ENCODE measurements around the gene JAML. TPM values are rescaled to one million over a fixed set of nuclear protein-coding genes. Genes with fewer than 3 reads are reported as not detected.

Gene JAML
- polyA plus RNA-seq, 1 donor (not counting 4 experiments of a cell fraction or from before 2014, with no cell fraction given): 0.01 TPM

GRCh38 chr11:118240999-118241763 is 16.4 kb upstream of the JAML start:
- dilution Hi-C loops (cut with MboI; ENCODE audit: extremely low pct_ligation_motif_present, low sequenced_read_pairs): no loop called here
- Histone ChIP-seq H3K9ac (ENCODE audit: control insufficient read depth, extremely low read depth, insufficient read depth, low read length) (peak overlapping the region; percentile 24), H3K79me2 (ENCODE audit: control insufficient read depth, insufficient read depth, low read length) (peaks cover 4% of the 10 kb centered on the region), H3K36me3 (ENCODE audit: control insufficient read depth in 2 of 2, extremely low read depth in 1 of 2, insufficient read depth in 2 of 2, low read length in 2 of 2) (peaks cover 1 to 2% of the 10 kb centered on the region in 2 experiments), H3K4me3 (ENCODE audit: control insufficient read depth in 2 of 3, extremely low read depth in 1 of 3, insufficient read depth in 2 of 3, low read depth in 1 of 3, low read length in 3 of 3) (no peak overlapping the region), H2AFZ (ENCODE audit: control insufficient read depth, low read length) (no peak overlapping the region), H3K27ac (ENCODE audit: control insufficient read depth, insufficient read depth, low read length) (peak overlapping the region; percentile 35), H3K9me3 (ENCODE audit: control insufficient read depth, low read depth, low read length) (no peaks in the 10 kb centered on the region), H3K4me2 (ENCODE audit: control insufficient read depth, extremely low read depth, insufficient read depth, low read depth, low read length) (peak overlapping the region; percentile 83), H3K27me3 (ENCODE audit: control insufficient read depth, extremely low read depth, insufficient read depth, low read length) (no peaks in the 10 kb centered on the region), H3K9me1 (ENCODE audit: control insufficient read depth, extremely low read depth, insufficient read depth, low read length) (no peaks in the 10 kb centered on the region), H4K20me1 (ENCODE audit: control insufficient read depth, extremely low read depth, insufficient read depth, low read length) (no peaks in the 10 kb centered on the region), H3K4me1 (ENCODE audit: control insufficient read depth, extremely low read depth, insufficient read depth, low read length) (peaks cover 18% of the 10 kb centered on the region)
- FAIRE-seq (peak; percentile 63), DNase-seq (ENCODE audit: low read depth, low spot score) (peak; percentile 35)
- TF ChIP-seq EZH2 (IDR thresholded peaks at IDR 0.05; ENCODE audit: low read length): no peak
- no peak for TF ChIP-seq CTCF (optimal IDR thresholded peaks at IDR 0.05 in 1 of 3, IDR thresholded peaks at IDR 0.05 in 1 of 3, conservative IDR thresholded peaks at IDR 0.05 in 1 of 3; ENCODE audit: extremely low read depth in 1 of 3, insufficient read depth in 2 of 3, low read length in 3 of 3)

GRCh38 chr11:118239509-118240205 is 14.8 kb upstream of the JAML start:
- dilution Hi-C loops (cut with MboI; ENCODE audit: extremely low pct_ligation_motif_present, low sequenced_read_pairs): no loop called here
- FAIRE-seq: no peak
- no peak overlapping the region for H3K27ac ChIP-seq (ENCODE audit: control insufficient read depth, insufficient read depth, low read length)
- no peak for TF ChIP-seq CTCF (optimal IDR thresholded peaks at IDR 0.05 in 1 of 3, IDR thresholded peaks at IDR 0.05 in 1 of 3, conservative IDR thresholded peaks at IDR 0.05 in 1 of 3; ENCODE audit: extremely low read depth in 1 of 3, insufficient read depth in 2 of 3, low read length in 3 of 3)
- TF ChIP-seq EZH2 (IDR thresholded peaks at IDR 0.05; ENCODE audit: low read length): no peak
- no peak overlapping the region for H2AFZ ChIP-seq (ENCODE audit: control insufficient read depth, low read length)
- no peaks in the 10 kb centered on the region for H4K20me1 ChIP-seq (ENCODE audit: control insufficient read depth, extremely low read depth, insufficient read depth, low read length)
- no peak for DNase-seq (ENCODE audit: low read depth, low spot score)
- no peaks in the 10 kb centered on the region for H3K9me3 ChIP-seq (ENCODE audit: control insufficient read depth, low read depth, low read length)
- no peaks in the 10 kb centered on the region for H3K27me3 ChIP-seq (ENCODE audit: control insufficient read depth, extremely low read depth, insufficient read depth, low read length)
- H3K36me3 ChIP-seq (ENCODE audit: control insufficient read depth in 2 of 2, extremely low read depth in 1 of 2, insufficient read depth in 2 of 2, low read length in 2 of 2): peaks cover 4 to 5% of the 10 kb centered on the region in 2 experiments
- no peak overlapping the region for H3K4me3 ChIP-seq (ENCODE audit: control insufficient read depth in 2 of 3, extremely low read depth in 1 of 3, insufficient read depth in 2 of 3, low read depth in 1 of 3, low read length in 3 of 3)
- peaks cover 18% of the 10 kb centered on the region for H3K4me1 ChIP-seq (ENCODE audit: control insufficient read depth, extremely low read depth, insufficient read depth, low read length)
- H3K9ac ChIP-seq (ENCODE audit: control insufficient read depth, extremely low read depth, insufficient read depth, low read length): no peak overlapping the region
- no peak overlapping the region for H3K4me2 ChIP-seq (ENCODE audit: control insufficient read depth, extremely low read depth, insufficient read depth, low read depth, low read length)
- H3K9me1 ChIP-seq (ENCODE audit: control insufficient read depth, extremely low read depth, insufficient read depth, low read length): no peaks in the 10 kb centered on the region
- H3K79me2 ChIP-seq (ENCODE audit: control insufficient read depth, insufficient read depth, low read length): peaks cover 4% of the 10 kb centered on the region
